ENCODE measurements around the gene C9orf153.

Gene C9orf153

GRCh38 chr9:86187121-86187520 is 72.3 kb downstream of the C9orf153 start:
- no peak for DNase-seq (ENCODE audit: low read depth in 2 of 2)

GRCh38 chr9:86186696-86187095 is 72.8 kb downstream of the C9orf153 start:
- no peak for DNase-seq (ENCODE audit: low read depth in 2 of 2)

GRCh38 chr9:86185872-86186271 is 73.6 kb downstream of the C9orf153 start:
- no peak for DNase-seq (ENCODE audit: low read depth in 2 of 2)

- DNase-seq (ENCODE audit: low read depth in 2 of 2), result no peak
Measured at GRCh38 chr9:86184138-86184524, 75.3 kb downstream of the C9orf153 start.

DNA sequence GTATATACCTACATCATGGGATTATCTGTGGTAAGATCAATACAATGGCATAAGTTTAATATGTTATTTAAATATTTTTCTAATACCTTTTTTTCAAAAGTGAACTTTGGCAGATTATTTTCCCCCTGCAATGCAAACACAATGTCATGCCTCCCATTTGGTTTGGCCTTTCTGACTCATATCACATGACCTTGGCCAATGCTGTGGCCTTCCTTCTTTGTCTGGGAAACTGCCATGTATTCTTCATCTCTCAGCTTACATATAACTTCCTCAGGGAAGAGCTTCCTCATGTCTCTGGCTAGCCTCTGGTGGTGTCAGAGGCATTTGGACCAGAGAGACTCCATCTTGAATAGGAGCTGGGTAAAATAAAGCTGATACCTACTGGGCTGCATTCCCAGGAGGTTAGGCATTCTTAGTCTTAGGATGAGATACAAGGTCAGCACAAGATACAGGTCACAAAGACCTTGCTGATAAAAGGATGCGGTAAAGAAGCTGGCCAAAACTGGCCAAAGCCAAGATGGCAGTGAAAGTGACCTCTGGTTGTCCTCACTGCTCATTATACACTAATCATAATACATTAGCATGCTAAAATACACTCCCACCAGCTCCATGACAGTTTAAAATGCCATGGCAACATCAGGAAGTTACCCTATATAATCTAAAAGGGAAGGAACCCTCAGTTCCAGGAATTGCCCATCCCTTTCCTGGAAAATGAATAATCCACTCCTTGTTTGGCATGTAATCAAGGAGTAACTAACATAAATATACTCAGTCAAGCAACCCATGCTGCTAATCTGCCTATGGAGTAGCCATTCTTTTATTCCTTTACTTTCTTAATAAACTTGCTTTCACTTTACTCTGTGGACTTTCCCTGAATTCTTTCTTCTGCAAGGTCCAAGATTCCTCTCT is 76.0 kb downstream of the C9orf153 start:
- DNase-seq (ENCODE audit: low read depth in 2 of 2), result no peak

- no peak for DNase-seq (ENCODE audit: low read depth in 2 of 2)
Measured at GRCh38 chr9:86181379-86182315, 77.8 kb downstream of the C9orf153 start.

DNA sequence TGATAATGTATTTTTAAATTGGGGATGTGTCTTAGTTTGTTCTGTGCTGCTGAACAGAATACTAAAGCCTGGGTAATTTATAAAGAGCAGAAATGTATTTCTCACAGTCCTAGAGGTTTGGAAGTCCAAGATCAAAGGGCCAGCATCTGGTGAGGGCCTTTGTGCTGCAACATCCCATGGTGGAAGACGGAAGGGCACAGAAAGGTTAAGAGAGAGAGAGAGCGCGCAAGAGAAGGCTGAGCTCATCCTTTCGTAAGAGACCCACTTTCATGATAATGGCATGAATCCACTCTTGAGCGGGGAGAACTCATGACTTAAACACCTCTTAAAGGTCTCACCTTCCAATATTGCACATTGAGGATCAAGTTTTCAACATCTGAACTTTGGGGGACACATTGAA is 81.0 kb downstream of the C9orf153 start:
- DNase-seq (ENCODE audit: low read depth in 2 of 2), result no peak

DNA sequence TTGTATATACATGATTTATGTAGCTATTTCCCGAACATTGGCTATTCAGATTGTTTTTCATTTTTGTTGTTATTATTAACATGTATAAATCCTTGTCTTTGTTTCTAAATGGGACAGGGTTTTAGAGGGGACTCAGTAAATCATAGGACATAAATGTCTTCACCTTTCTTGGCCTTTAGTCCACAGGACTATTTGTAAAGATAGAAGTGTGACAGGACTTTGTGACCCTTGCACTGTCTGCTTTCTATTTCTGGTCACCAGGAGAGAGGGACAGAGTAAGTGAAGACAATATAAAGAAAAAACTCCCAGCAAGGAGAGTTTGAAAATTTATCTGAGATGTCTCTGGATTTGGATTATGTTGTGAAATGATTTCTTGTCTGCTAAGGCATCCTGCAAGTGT is 81.5 kb downstream of the C9orf153 start:
- no peak for DNase-seq (ENCODE audit: low read depth in 2 of 2)

DNA sequence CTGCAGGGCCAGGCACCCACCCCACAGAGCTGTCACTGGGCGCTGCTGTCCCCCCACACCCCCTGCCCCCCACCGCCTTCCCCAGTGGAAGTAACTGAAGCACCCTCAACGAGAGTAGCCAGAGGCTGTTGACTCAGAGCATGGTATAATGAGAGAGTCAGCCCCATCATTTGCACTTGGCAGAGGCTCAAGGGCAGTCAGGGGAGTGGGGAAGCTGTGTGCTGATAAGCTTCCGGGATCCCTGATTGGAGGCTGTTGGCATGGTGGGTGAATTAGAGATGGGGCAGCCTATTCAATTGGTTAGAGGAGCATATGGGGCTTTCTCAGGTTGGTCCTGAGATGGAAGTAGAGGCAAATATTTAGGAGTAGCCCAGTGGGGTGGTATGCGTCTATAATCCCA is 83.0 kb downstream of the C9orf153 start:
- DNase-seq (ENCODE audit: low read depth in 2 of 2), result no peak

- DNase-seq (ENCODE audit: low read depth in 2 of 2), result no peak
Measured at GRCh38 chr9:86175743-86176456, 83.6 kb downstream of the C9orf153 start.

- DNase-seq (ENCODE audit: low read depth in 2 of 2), result no peak
Measured at GRCh38 chr9:86175223-86175622, 84.2 kb downstream of the C9orf153 start.

Data from stimulated activated CD8-positive, alpha-beta memory T cell treated with anti-CD3 and anti-CD28 coated beads, Interleukin-15, amount 100 ng/mL, for 48 hours (primary cell).